Karpas-422 (cell line): ENCODE measurements around the gene TSKU. TPM values are rescaled to one million over a fixed set of nuclear protein-coding genes. Genes with fewer than 3 reads are reported as not detected.

ENCODE experiments used
- DNase-seq: peaks from one replicate; pipeline ENCODE4 v3.0.0-alpha.2; 2015
- H2AFZ ChIP-seq: fragments of 200-600 bp; sonication (generic); 2 replicates; pipeline ENCODE4 v1.6.1; 2014; ENCODE audit warnings: antibody characterized with exemption, low read length, mixed read lengths
- H3K27ac ChIP-seq: fragments of 200-600 bp; sonication (generic); 2 replicates; pipeline ENCODE4 v1.5.1; 2014; ENCODE audit warnings: mild to moderate bottlenecking, low read length, moderate library complexity
- H3K27me3 ChIP-seq: fragments of 200-600 bp; sonication (generic); 2 replicates; pipeline ENCODE4 v1.6.1; 2014; ENCODE audit warnings: low read length, mixed read lengths
- H3K36me3 ChIP-seq: fragments of 200-600 bp; sonication (generic); 2 replicates; pipeline ENCODE4 v1.6.1; 2014; ENCODE audit warnings: low read length, mixed read lengths; ENCODE audit not compliant: insufficient read depth
- H3K4me1 ChIP-seq: fragments of 200-600 bp; sonication (generic); 2 replicates; pipeline ENCODE4 v1.6.1; 2014; ENCODE audit warnings: mild to moderate bottlenecking, low read length, mixed read lengths
- H3K4me2 ChIP-seq: fragments of 200-600 bp; sonication (generic); 2 replicates; pipeline ENCODE4 v1.6.1; 2014; ENCODE audit warnings: low read length, low read depth, mild to moderate bottlenecking; ENCODE audit not compliant: poor library complexity, severe bottlenecking
- H3K4me3 ChIP-seq: fragments of 200-600 bp; sonication (generic); 2 replicates; pipeline ENCODE4 v1.5.1; 2014; ENCODE audit warnings: mild to moderate bottlenecking, antibody characterized with exemption, low read length, mixed read lengths
- H3K79me2 ChIP-seq: fragments of 200-600 bp; sonication (generic); 2 replicates; pipeline ENCODE4 v1.6.1; 2014; ENCODE audit warnings: mild to moderate bottlenecking, low read length, mixed read lengths
- H3K9ac ChIP-seq: fragments of 200-600 bp; sonication (generic); 2 replicates; pipeline ENCODE4 v1.6.0; 2014; ENCODE audit warnings: low read length
- H3K9me2 ChIP-seq: fragments of 200-600 bp; sonication (generic), shearing (Covaris generic); replicated peaks from 2 replicates; pipeline ENCODE4 v1.6.0; 2014; ENCODE audit warnings: mild to moderate bottlenecking, low read length, moderate library complexity; ENCODE audit not compliant: insufficient read depth
- H3K9me3 ChIP-seq: fragments of 300-700, 200-600 bp; sonication (generic); 2 replicates; pipeline ENCODE4 v1.6.1; 2014; ENCODE audit warnings: low read length, mixed read lengths
- H4K20me1 ChIP-seq: fragments of 200-600 bp; sonication (generic); 2 replicates; pipeline ENCODE4 v1.6.1; 2014; ENCODE audit warnings: mild to moderate bottlenecking, antibody characterized with exemption, low read length, low read depth; ENCODE audit not compliant: insufficient read depth
- total RNA-seq: library from RNA; depleted of rRNA; stranded (reverse); fragments of >200 nt; shearing (Covaris generic); gene quantifications from 2 replicates; pipeline ENCODE4 v1.2.3, GENCODE V29; 2014; ENCODE audit warnings: low replicate concordance

The TSKU gene
- total RNA-seq, 1 experiment from 2014 or later, result not detected

DNA sequence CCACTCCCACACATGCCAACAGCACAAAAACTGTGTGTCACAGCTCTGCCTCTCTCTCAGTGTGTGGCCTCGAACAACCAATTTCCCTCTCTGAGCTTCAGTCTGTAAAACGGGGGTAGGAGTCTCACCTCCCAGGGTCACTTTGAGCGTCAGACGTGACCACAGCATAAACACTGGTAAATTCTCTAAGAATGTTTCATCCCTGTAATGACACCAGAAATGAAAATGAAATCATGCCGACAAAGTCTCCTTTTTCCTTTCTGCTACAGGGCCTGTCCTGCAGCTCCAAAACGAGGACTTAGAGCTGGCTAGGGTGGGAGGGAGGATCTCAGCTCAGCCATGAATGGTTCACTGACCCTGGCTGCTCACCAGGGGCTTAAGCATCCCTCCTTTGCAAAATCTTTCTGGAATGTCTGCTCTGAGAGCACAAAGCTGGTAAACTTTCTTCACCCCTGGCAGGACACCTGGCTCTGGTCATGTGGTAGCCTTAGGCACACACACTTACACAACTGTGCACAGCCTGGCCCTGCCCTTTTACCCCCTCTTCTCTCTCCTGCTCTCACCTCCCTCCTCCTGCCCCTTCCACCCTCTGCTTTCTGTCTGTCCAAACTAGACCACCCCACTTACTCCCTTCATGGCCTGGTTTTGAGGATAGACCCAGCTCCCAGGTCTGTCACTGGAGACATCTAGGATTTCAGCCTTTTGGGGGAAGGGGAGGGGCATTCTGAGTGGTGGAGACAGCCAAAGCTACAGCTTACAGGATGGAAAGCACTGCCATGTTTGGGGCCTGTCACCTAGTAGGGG lies 12.3 kb upstream of the TSKU start:
- Histone ChIP-seq H3K9ac (no peak overlapping the region), H3K36me3 (no peaks in the 10 kb centered on the region), H2AFZ (no peak overlapping the region), H4K20me1 (no peaks in the 10 kb centered on the region), H3K4me2 (no peak overlapping the region), H3K9me2 (no peaks in the 10 kb centered on the region), H3K27ac (no peak overlapping the region), H3K27me3 (no peaks in the 10 kb centered on the region), H3K4me1 (no peaks in the 10 kb centered on the region), H3K9me3 (no peaks in the 10 kb centered on the region), H3K79me2 (no peaks in the 10 kb centered on the region), H3K4me3 (no peak overlapping the region)
- no peak for DNase-seq

DNA sequence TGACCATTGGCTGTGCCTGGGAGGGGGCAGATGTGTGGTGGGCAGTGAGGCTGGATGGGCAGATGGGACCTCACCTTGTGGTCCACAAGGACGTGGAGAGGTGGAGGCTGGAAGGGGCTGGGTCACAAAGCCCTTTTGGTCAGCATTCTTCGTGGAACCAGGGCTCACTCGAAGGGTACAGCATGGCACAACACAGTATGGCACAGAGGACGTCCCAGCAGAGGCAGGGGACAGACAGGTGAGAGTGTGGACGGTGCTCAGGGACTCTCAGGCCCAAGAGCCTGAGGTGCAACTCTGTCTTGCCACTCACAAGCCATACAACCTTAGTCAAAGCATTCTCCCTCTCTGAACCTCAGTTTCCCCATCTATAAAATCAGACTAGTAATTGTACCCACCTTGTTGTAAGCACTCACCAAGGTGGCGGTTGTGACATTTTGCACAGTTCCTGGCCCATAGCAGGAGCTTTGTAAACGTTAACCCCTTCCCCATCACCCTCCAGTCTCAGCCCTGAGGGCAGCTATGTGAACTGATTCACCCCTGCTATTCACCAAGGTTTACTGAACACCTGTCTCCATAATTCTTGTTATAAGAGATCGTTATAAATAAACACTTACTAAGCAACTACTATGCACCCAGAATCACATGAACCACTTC lies 11.6 kb upstream of the TSKU start:
- Histone ChIP-seq H3K9me3 (peaks cover 7% of the 10 kb centered on the region), H3K27me3 (no peaks in the 10 kb centered on the region), H3K36me3 (no peaks in the 10 kb centered on the region), H3K4me2 (no peak overlapping the region), H3K9me2 (no peaks in the 10 kb centered on the region), H4K20me1 (no peaks in the 10 kb centered on the region), H3K27ac (no peak overlapping the region), H3K4me3 (no peak overlapping the region), H3K9ac (no peak overlapping the region), H2AFZ (no peak overlapping the region), H3K4me1 (no peaks in the 10 kb centered on the region), H3K79me2 (no peaks in the 10 kb centered on the region)
- DNase-seq, result no peak

DNA sequence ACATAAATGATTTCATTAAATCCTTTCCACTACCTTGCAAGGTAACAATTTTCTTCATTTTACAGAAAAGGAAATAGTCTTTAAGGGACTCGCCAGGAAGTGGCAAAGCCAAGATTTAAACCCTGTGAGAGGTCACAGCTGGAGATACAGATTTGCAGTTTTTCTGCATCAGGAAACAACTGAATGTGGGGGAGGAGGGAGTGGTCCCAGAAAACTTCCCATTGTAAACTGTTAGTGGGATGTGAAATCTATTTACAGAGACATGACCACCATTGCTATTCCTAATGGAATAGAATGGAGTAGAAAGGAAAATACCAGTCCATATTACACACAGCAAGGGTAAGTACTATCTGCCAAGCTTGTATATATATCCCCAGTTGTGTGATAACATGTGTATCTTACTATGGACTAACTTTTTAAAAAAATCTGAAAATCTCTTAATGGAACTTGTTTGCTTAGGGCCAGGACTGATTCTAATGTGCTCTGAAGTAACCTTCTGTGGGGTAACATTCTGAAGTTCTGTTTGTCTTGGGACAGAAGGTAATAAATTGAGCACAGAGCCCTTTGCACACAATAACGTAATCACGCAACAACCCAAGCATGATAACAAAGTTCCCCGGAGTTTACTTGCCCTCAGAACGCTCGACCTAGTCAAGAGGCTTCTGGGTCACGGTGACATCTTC lies 10.9 kb upstream of the TSKU start:
- Histone ChIP-seq H3K79me2 (no peaks in the 10 kb centered on the region), H3K9ac (no peak overlapping the region), H3K27me3 (no peaks in the 10 kb centered on the region), H2AFZ (no peak overlapping the region), H3K4me1 (no peaks in the 10 kb centered on the region), H3K36me3 (no peaks in the 10 kb centered on the region), H3K4me3 (no peak overlapping the region), H3K27ac (no peak overlapping the region), H3K9me3 (peaks cover 13% of the 10 kb centered on the region), H3K4me2 (no peak overlapping the region), H3K9me2 (no peaks in the 10 kb centered on the region), H4K20me1 (no peaks in the 10 kb centered on the region)
- no peak for DNase-seq

DNA sequence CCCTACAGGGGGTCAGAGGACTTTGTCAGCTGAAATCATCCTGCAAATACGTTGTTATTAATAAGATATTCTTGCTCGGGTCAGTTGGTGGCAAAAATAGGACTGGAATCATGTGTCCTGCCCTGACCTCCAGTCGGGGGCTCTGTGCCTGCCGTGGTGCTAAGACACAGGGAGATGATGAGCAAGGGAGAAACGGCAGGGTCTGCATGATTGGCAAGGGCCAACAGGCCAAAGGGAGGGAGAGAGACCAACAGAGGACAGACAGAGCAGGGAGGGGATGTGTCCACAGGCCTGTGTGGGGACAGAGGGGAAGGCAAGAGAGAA lies 10.4 kb upstream of the TSKU start:
- peaks cover 13% of the 10 kb centered on the region for H3K9me3 ChIP-seq
- no peaks in the 10 kb centered on the region for H3K27me3 ChIP-seq
- H3K9me2 ChIP-seq, result no peaks in the 10 kb centered on the region
- no peak overlapping the region for H3K4me3 ChIP-seq
- DNase-seq, result no peak
- no peaks in the 10 kb centered on the region for H4K20me1 ChIP-seq
- H3K36me3 ChIP-seq, result no peaks in the 10 kb centered on the region
- H3K79me2 ChIP-seq, result no peaks in the 10 kb centered on the region
- no peak overlapping the region for H3K4me2 ChIP-seq
- no peak overlapping the region for H2AFZ ChIP-seq
- no peaks in the 10 kb centered on the region for H3K4me1 ChIP-seq
- no peak overlapping the region for H3K9ac ChIP-seq
- no peak overlapping the region for H3K27ac ChIP-seq

DNA sequence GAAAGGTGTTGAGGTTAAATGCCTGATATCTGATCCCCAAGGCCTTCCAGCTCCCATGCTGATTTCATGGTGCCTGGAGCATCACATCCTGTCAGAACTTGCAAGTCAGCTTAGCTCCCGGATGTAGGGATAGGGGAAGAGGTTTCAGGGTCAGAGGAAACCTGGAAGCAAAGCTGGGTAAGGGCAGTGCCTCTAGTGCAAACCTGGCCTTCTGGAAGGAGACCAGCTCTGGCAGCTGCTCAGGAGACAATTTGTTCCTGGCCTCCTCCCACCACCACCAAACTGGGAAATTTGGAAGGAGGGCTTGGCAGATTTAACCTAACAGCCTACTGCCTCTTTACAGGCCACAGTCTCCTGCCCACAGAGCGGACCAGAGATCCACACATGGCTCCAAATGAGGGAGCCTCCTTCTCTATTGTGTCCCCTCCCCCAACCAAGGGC lies 9.2 kb upstream of the TSKU start:
- Histone ChIP-seq H3K4me3 (no peak overlapping the region), H3K4me2 (no peak overlapping the region), H3K27ac (no peak overlapping the region), H3K9ac (no peak overlapping the region), H4K20me1 (no peaks in the 10 kb centered on the region), H2AFZ (no peak overlapping the region), H3K4me1 (no peaks in the 10 kb centered on the region), H3K27me3 (no peaks in the 10 kb centered on the region), H3K36me3 (no peaks in the 10 kb centered on the region), H3K9me3 (peaks cover 13% of the 10 kb centered on the region), H3K79me2 (no peaks in the 10 kb centered on the region), H3K9me2 (no peaks in the 10 kb centered on the region)
- no peak for DNase-seq

DNA sequence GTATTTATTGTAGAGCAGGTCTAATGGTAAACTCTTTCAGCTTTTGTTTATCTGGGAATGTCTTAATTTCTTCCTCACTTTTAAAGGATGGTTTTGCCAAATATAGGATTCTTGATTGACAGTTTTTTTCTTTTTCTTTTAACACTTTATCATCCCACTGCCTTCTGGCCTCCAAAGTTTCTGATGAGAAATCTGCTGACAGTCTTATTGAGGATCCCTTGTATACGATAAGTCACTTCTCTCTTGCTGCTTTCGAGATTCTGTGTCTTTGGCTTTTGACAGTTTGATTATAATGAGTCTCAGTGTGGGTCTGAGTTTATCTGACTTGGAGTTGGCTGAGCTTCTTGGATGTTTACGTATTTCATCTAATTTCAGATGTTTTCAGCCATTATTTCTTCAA lies 6.7 kb upstream of the TSKU start:
- Histone ChIP-seq H3K27me3 (no peaks in the 10 kb centered on the region), H2AFZ (no peak overlapping the region), H3K4me3 (no peak overlapping the region), H3K36me3 (no peaks in the 10 kb centered on the region), H3K9me3 (peaks cover 13% of the 10 kb centered on the region), H3K4me2 (no peak overlapping the region), H3K27ac (no peak overlapping the region), H3K4me1 (no peaks in the 10 kb centered on the region), H3K9ac (no peak overlapping the region), H3K79me2 (no peaks in the 10 kb centered on the region), H3K9me2 (no peaks in the 10 kb centered on the region), H4K20me1 (no peaks in the 10 kb centered on the region)
- DNase-seq, result no peak

DNA sequence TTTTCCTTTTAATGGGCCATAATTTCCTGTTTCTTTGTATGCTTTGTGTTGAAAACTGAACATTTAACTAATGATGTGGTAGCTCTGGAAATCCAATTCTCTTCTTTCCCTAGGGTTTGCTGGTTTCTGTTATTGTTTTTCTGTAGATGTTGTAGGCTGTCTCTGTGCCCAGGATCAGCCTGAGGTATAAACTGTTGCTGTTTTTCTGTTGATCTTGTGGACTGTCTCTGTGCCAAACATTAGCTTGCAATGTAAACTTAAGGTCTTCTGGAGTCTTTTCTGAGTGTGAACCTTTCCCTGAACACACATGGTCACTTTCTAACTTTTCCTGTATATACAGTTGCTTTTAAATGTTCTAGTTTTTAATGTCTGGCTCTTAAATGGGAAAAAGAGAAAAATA lies 5.9 kb upstream of the TSKU start:
- no peak overlapping the region for H3K9ac ChIP-seq
- no peak overlapping the region for H2AFZ ChIP-seq
- no peaks in the 10 kb centered on the region for H3K4me1 ChIP-seq
- H3K79me2 ChIP-seq, result no peaks in the 10 kb centered on the region
- H3K27me3 ChIP-seq, result no peaks in the 10 kb centered on the region
- no peaks in the 10 kb centered on the region for H4K20me1 ChIP-seq
- H3K27ac ChIP-seq, result no peak overlapping the region
- DNase-seq, result no peak
- no peaks in the 10 kb centered on the region for H3K36me3 ChIP-seq
- no peak overlapping the region for H3K4me3 ChIP-seq
- no peak overlapping the region for H3K4me2 ChIP-seq
- no peaks in the 10 kb centered on the region for H3K9me2 ChIP-seq
- peaks cover 13% of the 10 kb centered on the region for H3K9me3 ChIP-seq

DNA sequence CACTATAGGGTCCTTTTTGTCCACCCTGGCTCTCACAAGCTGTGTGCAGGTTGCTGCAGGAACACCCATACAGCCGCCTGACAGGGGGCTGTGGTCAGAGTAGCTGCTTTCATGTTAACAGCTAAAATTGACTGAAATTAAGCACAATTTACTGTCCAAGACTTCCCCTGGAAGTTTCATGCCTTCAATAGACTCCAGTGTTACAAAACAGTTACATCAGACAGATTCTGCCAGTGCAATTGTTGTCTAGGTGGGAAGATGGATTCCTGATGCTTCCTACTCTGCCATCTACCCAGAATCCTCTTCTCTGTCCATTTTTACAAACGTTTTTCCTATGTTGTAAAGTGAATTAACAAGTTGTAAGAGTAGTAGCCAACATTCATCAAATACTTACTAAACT lies 5.3 kb upstream of the TSKU start:
- no peak overlapping the region for H3K4me2 ChIP-seq
- no peak overlapping the region for H2AFZ ChIP-seq
- H3K9ac ChIP-seq, result no peak overlapping the region
- no peak for DNase-seq
- H3K4me1 ChIP-seq, result no peaks in the 10 kb centered on the region
- H3K4me3 ChIP-seq, result no peak overlapping the region
- H3K27me3 ChIP-seq, result no peaks in the 10 kb centered on the region
- H3K9me3 ChIP-seq, result peaks cover 13% of the 10 kb centered on the region
- no peak overlapping the region for H3K27ac ChIP-seq
- no peaks in the 10 kb centered on the region for H3K79me2 ChIP-seq
- H4K20me1 ChIP-seq, result no peaks in the 10 kb centered on the region
- no peaks in the 10 kb centered on the region for H3K36me3 ChIP-seq
- H3K9me2 ChIP-seq, result no peaks in the 10 kb centered on the region
